Left renal pelvis (tissue), 4 donors: Measurements from ENCODE around the gene GATM. TPM values are rescaled to one million over a fixed set of nuclear protein-coding genes. Genes with fewer than 3 reads are reported as not detected.
A peak's percentile ranks its signal among the peaks of the same experiment; 100 is the strongest.

Experiments used
- DNase-seq, 4 donors: peaks; one replicate each; pipeline ENCODE4 v3.0.0-alpha.2; 2013; ENCODE audit warnings: low read depth in 4 of 4, low spot score in 3 of 4
- polyA plus RNA-seq, 4 donors: library from polyadenylated mRNA; unstranded; fragments of 120-200 nt; gene quantifications; one replicate each; pipeline ENCODE4 v1.2.1, GENCODE V29; 2013; ENCODE audit not compliant: insufficient read length in 4 of 4

The GATM gene, protein sequence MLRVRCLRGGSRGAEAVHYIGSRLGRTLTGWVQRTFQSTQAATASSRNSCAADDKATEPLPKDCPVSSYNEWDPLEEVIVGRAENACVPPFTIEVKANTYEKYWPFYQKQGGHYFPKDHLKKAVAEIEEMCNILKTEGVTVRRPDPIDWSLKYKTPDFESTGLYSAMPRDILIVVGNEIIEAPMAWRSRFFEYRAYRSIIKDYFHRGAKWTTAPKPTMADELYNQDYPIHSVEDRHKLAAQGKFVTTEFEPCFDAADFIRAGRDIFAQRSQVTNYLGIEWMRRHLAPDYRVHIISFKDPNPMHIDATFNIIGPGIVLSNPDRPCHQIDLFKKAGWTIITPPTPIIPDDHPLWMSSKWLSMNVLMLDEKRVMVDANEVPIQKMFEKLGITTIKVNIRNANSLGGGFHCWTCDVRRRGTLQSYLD
- 100 to 1,000 TPM in 3 of 4 donors, 10 to 100 TPM in 1; 19.9 to 256 (median 191) TPM for polyA plus RNA-seq

DNA sequence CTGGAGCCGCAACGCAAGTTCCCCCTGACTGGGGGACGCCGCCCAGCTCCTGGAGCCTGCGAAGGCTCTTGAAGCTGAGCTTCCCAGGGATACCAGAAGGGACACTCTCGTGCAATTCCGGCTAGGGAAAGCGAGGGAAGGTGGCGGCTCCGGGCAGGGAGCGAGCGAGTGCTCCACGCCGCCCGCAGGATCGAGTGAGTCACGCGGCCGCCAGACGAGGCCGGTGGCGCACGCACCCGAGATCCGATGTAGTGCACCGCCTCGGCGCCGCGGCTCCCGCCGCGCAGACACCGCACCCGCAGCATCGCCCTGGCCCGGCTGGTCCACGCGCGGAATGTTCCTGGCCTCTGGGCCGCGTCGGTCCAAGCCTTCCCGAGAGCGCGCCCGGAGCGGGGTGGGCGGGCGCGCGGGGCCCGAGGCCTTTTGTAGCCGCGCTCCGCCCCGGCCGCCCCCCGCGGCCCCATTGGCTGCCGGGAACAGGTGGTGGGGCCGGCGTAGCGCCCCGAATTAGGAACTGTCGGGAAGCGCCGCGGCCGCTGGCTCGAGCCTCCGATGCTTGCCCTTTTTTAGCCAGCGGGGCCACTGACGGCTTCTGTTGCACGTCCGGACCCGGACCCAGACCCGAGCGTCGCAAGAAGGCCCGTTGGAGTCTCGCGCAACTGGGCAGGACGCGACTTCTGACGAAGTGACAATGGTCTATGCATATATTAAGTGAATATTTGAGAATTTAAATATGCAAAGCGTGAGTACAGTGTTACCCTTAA, at the start of gene GATM:
GATM (minus strand) TSS at position 396 of the 764 bp plus-strand sequence; CDS start at position 305, 91 bp downstream.
- no peak for DNase-seq

DNA sequence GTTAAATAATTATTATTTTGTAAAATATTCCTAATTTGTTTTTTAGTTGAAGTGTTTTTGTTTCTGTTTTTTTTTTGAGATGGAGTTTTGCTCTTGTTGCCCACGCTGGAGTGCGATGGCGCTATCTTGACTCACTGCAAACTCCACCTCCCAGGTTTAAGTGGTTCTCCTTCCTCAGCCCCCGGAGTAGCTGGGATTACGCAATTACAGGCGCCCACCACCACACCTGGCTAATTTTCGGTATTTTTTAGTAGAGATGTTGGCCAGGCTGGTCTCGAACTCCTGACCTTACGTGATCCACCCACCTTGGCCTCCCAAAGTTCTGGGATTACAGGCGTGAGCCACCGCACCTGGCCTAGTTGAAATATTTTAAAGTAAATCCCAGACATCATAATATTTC, 48.7 kb upstream of the GATM start:
- DNase-seq, result no peak

DNA sequence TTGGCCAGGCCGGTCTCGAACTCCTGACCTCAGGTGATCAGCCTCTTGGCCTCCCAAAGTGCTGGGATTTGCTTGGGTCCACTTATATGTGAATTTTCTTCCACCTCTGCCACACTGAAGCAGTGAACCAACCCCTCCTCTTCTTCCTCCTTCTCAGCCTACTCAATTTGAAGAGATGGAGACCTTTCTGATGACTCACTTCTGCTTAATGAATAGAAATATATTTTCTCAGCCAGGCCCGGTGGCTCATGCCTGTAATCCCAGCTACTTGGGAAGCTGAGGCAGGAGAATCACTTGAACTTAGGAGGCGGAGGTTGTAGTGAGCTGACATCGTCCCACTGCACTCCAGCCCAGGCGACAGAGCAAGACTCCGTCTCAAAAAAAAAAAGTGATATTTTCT, 46.8 kb upstream of the GATM start:
- DNase-seq, result no peak

DNA sequence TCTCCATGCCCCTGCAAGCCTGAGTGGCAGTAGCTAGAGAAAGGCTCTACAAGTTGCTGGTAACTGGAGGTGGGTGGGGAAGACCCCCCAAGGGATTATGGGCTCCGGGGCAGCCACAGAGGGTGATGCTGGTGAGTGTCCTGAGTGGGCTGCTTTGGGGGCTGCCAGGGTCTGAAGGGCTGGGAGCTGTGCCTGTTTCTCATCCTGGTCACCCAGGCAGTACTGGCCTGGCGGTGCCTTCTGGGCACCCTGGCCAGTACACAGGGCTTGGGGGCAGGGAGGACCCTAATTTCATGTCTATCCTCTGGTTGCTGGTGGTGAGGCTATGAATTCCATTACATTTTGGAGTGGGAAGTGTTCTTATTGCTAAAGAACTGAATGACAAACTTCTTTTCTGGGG, 46.1 kb upstream of the GATM start:
- DNase-seq, result no peak

DNA sequence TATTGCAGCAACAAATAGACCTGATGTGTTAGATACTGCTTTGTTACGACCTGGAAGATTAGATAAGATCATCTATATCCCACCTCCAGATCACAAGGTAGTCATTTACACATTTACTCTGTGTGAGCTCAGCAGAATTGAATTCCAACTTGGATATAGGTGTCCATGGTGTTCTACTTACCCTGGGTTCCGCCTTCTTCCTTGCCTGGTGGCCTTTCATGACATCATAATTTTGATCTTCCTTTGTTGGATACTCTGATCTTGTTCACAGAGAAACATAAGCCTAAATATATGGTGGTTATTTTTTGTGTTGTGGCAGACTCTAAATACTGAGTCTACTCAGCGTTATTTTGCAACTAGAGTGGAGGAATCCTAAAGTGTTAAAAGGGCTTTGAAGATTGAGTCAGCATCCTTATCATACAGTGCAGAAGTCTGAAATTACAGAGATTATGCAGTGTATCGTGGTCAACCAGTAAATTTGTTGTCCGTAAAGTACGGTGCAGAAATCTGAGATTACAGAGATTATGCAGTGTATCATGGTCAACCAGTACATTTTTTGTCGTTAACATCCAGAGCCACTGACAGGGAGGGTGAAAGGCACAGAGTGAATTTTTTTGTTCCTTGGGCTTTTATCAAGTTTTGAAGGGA, 39.1 kb upstream of the GATM start:
- no peak for DNase-seq

DNA sequence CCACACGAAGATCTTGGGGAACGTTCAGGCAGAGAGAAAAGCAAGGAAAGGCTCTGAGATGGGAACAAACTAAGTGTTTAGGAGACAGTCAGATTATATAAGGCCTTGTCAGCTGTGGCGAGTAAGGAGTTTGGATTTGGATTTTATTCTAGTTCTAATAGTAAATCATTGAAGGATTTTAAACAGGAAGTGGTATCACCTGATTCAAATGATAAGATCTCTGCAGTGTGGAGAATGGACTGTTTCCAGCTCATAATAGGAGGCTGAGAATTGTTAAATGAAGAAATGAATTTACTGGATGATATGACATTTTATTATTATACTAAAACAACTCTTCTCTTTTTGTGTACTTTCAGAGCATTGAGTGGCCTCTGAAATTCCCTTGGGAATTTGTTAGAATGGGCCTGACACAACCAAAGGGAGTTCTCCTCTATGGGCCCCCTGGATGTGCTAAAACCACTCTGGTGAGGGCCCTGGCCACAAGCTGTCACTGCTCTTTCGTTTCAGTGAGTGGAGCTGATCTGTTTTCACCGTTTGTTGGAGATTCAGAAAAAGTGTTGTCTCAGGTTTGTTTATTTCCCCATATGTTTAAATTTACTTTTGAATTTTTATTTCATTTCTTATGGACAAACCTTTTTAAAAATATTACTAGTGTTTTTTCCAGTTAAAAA, 36.0 kb upstream of the GATM start:
- DNase-seq, result no peak

DNA sequence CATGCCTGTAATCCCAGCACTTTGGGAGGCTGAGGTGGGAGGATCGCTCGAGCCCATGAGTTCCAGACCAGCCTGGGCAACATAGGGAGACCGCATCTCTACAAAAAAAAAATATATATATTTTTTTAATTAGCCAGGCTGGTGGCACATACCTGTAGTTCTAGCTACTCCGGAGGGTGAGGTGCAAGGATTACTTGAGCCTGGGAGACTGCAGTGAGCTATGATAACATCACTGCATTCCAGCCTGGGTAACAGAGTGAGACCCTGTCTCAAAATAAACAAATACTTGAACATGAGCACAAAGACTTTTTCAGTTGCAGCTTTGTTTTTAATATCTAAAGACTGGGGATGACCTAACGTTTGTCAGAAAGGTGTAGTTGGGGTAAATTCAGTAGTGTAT, 31.3 kb upstream of the GATM start:
- no peak for DNase-seq

DNA sequence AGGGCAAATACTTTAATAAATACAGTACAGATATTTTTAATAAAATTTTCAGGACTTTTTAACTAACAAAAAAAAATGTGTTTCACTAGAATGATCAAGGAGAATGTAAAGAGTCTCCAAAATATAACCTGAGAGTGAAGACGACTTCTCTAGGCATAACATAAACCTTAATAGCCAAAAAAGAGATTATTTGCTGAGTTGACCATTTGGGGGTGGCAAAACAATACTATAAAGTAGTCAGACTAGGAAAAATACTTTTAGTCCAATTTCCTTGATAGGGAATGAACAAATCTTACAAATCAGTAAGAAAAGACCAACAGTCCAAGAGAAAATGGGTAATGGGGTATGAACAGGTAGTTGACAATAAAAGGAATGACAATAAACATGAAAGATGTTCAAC, 29.4 kb upstream of the GATM start:
- no peak for DNase-seq

DNA sequence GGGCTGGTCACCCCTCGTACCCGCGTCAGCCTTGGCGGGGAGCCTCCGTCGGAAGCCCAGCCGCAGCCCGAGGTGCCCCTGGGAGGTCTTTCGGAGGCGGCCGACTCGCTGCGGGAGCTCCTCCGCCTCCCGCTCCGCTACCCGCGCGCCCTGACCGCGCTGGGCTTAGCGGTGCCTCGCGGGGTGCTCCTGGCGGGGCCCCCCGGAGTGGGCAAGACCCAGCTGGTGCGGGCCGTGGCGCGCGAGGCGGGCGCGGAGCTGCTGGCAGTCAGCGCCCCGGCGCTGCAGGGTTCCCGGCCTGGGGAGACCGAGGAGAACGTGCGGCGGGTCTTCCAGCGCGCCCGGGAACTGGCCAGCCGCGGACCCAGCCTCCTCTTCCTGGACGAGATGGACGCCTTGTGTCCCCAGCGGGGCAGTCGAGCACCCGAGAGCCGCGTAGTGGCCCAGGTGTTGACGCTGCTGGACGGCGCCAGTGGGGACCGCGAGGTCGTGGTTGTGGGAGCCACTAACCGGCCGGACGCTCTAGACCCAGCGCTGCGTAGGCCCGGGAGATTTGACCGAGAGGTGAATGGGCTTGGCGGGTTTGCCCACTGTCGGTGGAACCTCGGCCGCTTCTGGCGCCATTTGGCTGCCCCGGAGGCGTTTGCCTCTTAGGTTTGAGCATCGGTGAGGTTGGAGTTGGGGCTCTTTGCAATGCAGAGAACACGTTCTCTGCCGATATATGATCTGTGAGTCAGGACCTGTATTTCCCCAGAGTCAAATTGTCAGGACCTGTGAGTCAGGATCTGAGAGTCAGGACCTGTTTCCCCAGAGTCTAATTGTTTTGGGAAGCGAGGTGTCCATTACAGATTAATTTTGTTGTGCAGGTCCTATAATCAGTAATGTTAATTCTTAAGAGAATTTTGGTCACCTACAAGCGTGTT, 24.9 kb upstream of the GATM start:
- DNase-seq, result no peak

DNA sequence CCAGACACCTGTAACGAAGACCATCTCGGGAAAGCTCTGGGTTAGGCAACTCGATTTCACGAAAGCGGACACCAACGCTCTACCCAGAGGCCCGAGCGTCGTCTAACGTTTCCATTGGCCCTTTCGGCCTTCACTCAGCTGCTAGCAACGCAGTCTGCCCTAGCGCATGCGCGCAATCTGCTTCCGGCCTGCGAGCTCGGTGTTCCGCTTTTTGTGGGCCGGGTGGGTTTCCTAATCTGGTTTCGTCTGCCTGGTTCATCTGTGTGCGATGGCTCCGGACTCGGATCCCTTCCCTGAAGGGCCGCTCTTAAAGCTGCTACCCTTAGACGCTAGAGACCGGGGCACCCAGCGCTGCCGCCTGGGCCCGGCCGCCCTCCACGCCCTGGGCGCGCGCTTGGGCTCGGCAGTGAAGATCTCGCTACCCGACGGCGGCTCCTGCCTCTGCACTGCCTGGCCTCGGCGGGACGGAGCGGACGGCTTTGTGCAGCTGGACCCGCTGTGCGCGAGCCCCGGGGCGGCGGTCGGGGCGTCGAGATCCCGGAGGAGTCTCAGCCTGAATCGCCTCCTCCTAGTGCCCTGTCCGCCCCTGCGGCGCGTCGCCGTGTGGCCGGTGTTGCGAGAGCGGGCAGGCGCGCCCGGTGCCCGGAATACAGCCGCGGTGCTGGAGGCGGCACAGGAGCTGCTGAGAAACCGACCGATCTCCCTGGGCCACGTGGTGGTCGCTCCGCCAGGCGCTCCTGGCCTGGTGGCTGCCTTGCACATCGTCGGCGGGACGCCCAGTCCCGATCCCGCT, 24.0 kb upstream of the GATM start:
- DNase-seq, result peak; percentile 98 to 99 (median 98)

DNA sequence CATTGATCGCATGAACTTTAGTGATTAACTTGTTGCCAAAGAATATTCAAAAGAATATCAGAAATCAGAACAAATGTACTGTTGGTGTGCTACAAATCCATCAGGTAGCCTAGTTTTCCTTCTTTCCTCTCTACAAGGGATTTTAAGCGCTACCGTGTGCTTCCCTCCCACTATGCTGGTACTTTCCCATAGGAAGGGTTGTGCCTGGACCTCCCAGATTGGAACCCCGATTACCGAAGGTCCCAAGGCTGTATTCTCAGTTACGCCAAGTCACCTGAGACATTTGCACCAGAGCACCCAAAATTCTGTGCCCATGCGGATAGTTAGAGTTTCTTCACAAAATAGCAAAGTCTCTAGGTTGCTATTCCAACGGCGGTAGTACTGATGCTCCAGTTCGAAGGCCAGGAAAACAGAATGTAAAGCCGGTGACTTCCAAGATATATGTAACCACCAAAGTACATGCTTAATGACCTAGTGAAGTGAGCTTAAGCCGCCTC, 23.4 kb upstream of the GATM start:
- DNase-seq, result no peak

DNA sequence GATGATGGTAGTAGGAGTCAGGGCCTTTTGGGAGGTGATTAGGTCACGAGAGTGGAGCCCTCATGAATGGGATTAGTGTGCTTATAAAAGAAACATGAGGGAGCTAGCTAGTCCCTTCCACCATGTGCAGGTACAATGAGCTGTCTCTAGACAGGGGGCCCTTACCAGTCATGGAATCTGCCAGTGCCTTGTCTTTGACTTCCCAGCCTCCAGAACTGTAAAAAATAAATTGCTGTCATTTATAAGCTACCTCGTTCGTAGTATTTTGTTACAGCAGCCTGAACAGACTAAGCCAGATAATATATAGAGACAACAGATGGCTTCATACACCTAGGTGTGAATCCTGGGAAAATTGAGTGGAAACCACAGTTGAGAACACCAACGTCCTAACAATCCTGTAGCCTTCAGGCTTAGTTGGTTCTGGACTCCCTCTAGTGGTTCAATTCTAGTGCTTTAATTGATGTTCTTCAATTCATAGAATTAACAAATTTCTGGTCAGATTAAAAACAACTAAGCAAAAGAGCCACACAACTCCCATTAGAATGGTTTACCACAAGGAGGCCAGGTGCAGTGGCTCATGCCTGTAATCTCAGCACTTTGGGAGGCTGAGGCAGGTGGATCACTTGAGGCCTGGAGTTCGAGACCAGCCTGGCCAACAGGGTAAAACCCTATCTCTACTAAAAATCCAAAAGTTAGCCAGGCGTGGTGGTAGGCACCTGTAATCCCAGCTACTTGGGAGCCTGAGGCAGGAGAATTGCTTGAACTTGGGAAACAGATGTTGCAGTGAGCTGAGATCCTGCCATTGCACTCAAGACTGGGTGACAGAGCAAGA, 21.3 kb upstream of the GATM start:
- DNase-seq, result no peak

DNA sequence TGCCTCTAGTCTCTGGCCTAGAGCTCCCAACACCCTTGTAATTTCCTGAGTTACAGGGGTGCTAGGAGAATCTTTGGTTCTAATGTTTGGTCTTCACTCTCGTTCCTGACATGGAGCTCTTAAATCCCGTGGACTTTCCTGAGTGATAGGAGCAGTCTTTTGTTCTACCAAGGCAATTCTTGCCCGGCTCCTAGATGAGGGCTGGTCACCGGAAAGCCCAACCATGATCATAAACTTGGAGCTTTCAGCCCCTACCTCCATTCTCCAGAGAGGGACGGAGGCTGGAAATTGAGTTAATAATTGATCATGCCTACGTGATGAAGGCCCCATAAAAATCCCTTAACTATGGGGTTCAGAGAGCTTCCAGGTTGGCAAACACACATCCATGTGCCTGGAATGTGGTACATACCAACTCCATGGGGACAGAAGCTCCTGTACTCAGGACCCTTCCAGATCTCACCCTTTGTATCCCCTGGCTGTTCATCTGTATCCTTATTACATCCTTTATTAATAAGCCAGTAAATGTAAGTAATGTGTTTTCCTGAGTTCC, 18.8 kb upstream of the GATM start:
- DNase-seq, result no peak

DNA sequence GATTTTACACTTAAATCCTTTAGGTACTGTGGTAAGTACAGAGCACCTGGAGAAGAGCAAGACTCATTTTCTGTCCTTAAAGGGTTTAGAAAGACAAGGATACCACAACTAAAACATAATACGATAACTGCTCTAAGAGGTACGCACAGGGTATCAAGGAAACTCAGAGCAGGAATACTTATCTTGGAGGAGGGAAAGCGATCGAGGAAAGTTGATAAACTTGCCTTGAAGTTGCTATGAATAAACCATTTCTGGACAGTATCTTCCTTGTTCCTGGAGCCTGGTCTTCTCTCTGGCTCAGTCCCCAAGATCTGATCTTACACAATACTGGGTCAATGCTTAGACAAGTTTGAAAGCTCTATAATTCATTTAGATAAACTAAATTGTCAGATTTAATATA, 17.6 kb upstream of the GATM start:
- no peak for DNase-seq

DNA sequence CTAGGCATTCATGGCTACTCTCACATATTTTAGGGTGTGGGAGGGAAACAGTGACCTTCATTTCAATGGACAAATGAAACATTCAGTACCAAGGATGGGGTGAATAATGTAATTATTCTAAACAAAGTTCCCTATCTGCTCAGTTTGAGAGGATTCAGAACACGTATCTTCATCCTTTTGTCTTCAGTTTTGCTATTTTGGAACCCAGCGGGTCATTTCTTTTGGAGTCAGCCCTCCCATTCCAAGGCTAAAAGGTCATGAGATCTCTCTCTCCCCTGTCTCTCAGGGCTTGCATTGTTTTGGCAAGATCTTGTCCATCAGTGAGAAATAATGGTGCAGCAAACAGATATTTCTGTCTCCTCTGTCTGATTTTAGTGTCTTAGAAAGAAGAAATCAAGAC, 16.3 kb upstream of the GATM start:
- no peak for DNase-seq

DNA sequence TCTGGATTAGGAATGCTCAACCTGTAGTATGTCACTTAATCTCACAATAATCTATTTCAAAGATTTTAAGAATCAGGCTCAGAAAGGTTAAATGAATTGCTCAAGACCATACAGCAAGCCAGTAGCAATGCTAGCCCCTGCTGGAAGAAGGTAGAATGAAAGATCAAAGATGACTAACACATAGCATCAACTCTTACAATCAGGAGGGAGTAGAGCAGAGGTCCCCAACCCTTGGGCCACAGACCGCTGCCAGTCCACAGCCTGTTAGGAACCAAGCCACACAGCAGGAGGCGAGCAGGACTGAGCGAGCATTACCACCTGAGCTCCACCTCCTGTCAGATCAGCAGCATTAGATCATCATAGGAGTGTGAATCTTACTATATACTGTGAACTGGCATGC, 15.5 kb upstream of the GATM start:
- DNase-seq, result no peak

DNA sequence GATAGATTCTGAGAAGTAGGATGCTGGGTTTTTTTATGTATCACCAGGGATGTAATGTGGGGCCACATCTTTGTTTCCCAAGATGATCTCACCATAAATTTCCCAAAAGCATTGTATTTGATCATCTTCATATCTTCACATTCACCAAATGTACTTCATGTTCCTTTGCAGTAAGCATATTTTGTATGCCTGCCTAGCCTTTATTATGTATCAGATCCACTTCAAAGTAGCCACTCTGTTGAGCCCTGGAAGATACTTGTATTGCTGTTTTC, 14.2 kb upstream of the GATM start:
- no peak for DNase-seq
